C4-2B (cell line): Measurements from ENCODE around the gene GLYATL1B.

Experiments used
- CTCF ChIP-seq: fragments of 450-650 bp; conservative IDR thresholded peaks from 2 replicates; pipeline ENCODE4 v1.5.1; 2017; ENCODE audit warnings: mild to moderate bottlenecking
- ZFX ChIP-seq: fragments of 450-650 bp; IDR thresholded peaks from 2 replicates; pipeline ENCODE4 v1.6.1; 2017

- no peak for TF ChIP-seq CTCF
- no peak for TF ChIP-seq ZFX
These were observed 55.8 kb downstream of the GLYATL1B start for GRCh38 chr11:59141673-59142460.
